ENCODE data around the gene PPIP5K2.
A peak's percentile ranks its signal among the peaks of the same experiment; 100 is the strongest.

PPIP5K2 gene

GRCh38 chr5:103249068-103249467 lies 129.0 kb downstream of the PPIP5K2 start:
- Histone ChIP-seq H2BK120ac (ENCODE audit: low read depth, low read length) (no peak overlapping the region), H2BK5ac (ENCODE audit: low read length) (no peak overlapping the region), H2BK12ac (ENCODE audit: low read length) (no peak overlapping the region), H3K23ac (ENCODE audit: low read depth, low read length, poor library complexity) (no peak overlapping the region), H2BK15ac (ENCODE audit: low read length) (no peak overlapping the region), H3K18ac (ENCODE audit: low read length) (no peak overlapping the region), H3K9me3 (replicated peaks in 1 of 2; ENCODE audit: control insufficient read depth in 2 of 2, insufficient read depth in 1 of 2, low read depth in 1 of 2, low read length in 2 of 2) (no peaks in the 10 kb centered on the region), H4K91ac (ENCODE audit: low read depth, low read length, poor library complexity) (no peak overlapping the region), H3K14ac (ENCODE audit: low read length) (no peak overlapping the region), H3K9ac (ENCODE audit: low read depth, low read length, poor library complexity) (no peak overlapping the region), H3K27me3 (ENCODE audit: control insufficient read depth in 3 of 3, insufficient read depth in 3 of 3, low read depth in 1 of 3, low read length in 3 of 3) (no peaks in the 10 kb centered on the region), H3K79me1 (ENCODE audit: low read depth, low read length) (no peaks in the 10 kb centered on the region), H3K4me2 (ENCODE audit: insufficient read depth, low read length, poor library complexity, severe bottlenecking) (no peak overlapping the region), H2AFZ (ENCODE audit: low read length) (no peak overlapping the region), H4K8ac (ENCODE audit: low read depth, low read length) (no peak overlapping the region), H3K27ac (replicated peaks; ENCODE audit: low read length) (no peak overlapping the region), H3K4me3 (ENCODE audit: low read length in 2 of 2) (no peak overlapping the region), H3K36me3 (replicated peaks in 1 of 2; ENCODE audit: control insufficient read depth in 2 of 2, insufficient read depth in 2 of 2, low read length in 2 of 2) (no peaks in the 10 kb centered on the region), H3K4me1 (ENCODE audit: control insufficient read depth in 2 of 2, insufficient read depth in 1 of 2, low read depth in 1 of 2, low read length in 2 of 2) (no peaks in the 10 kb centered on the region), H2AK5ac (ENCODE audit: low read depth, low read length) (no peak overlapping the region), H3K4ac (ENCODE audit: low read length) (no peak overlapping the region)
- no CpG with 5 or more reads among the region's 2 CpGs for WGBS, 2 donors (ENCODE audit: extremely low coverage in 2 of 2, insufficient read length in 2 of 2, insufficient replicate concordance in 1 of 2)
- no peak for DNase-seq (ENCODE audit: low spot score)

DNA sequence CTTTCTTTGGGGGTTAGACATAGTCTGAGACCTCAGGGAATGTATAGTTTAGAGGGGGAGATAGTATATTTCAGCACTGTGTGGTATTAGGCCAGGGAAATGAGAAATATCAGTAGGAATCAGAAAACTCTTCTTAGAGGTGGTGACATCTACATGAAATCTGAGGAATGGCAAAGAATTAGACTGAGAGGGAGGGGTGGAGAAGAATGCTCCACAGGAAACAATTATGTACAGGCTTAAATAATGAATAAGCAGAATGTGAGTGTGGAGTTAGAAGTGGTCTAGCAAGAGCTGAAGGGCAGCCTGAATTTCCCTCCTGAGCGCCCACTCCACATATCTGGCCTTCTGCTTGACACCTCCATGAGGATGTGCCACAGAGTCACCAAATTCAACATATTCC lies 134.8 kb downstream of the PPIP5K2 start:
- no CpG with 5 or more reads among the region's 1 CpG for WGBS, 2 donors (ENCODE audit: extremely low coverage in 2 of 2, insufficient read length in 2 of 2, insufficient replicate concordance in 1 of 2)
- no peak overlapping the region for H3K4me2 ChIP-seq (ENCODE audit: insufficient read depth, low read length, poor library complexity, severe bottlenecking)
- DNase-seq (ENCODE audit: low spot score), result no peak
- no peak overlapping the region for H3K23ac ChIP-seq (ENCODE audit: low read depth, low read length, poor library complexity)
- H3K14ac ChIP-seq (ENCODE audit: low read length), result no peak overlapping the region
- no peak overlapping the region for H3K18ac ChIP-seq (ENCODE audit: low read length)
- peaks cover 6% of the 10 kb centered on the region for H3K79me1 ChIP-seq (ENCODE audit: low read depth, low read length)
- H4K91ac ChIP-seq (ENCODE audit: low read depth, low read length, poor library complexity), result no peak overlapping the region
- H3K4ac ChIP-seq (ENCODE audit: low read length), result no peak overlapping the region
- no peak overlapping the region for H3K27ac ChIP-seq (replicated peaks; ENCODE audit: low read length)
- H3K4me3 ChIP-seq (ENCODE audit: low read length in 2 of 2), result no peak overlapping the region
- H4K8ac ChIP-seq (ENCODE audit: low read depth, low read length), result no peak overlapping the region
- H2BK120ac ChIP-seq (ENCODE audit: low read depth, low read length), result no peak overlapping the region
- H2BK5ac ChIP-seq (ENCODE audit: low read length), result no peak overlapping the region
- H2AK5ac ChIP-seq (ENCODE audit: low read depth, low read length), result no peak overlapping the region
- no peaks in the 10 kb centered on the region for H3K9me3 ChIP-seq (replicated peaks in 1 of 2; ENCODE audit: control insufficient read depth in 2 of 2, insufficient read depth in 1 of 2, low read depth in 1 of 2, low read length in 2 of 2)
- no peak overlapping the region for H2BK15ac ChIP-seq (ENCODE audit: low read length)
- H2BK12ac ChIP-seq (ENCODE audit: low read length), result no peak overlapping the region
- H3K27me3 ChIP-seq (ENCODE audit: control insufficient read depth in 3 of 3, insufficient read depth in 3 of 3, low read depth in 1 of 3, low read length in 3 of 3), result no peaks in the 10 kb centered on the region
- H3K36me3 ChIP-seq (replicated peaks in 1 of 2; ENCODE audit: control insufficient read depth in 2 of 2, insufficient read depth in 2 of 2, low read length in 2 of 2), result no peaks in the 10 kb centered on the region
- H3K9ac ChIP-seq (ENCODE audit: low read depth, low read length, poor library complexity), result no peak overlapping the region
- H3K4me1 ChIP-seq (ENCODE audit: control insufficient read depth in 2 of 2, insufficient read depth in 1 of 2, low read depth in 1 of 2, low read length in 2 of 2), result peaks cover 0 to 2% of the 10 kb centered on the region in 2 donors
- no peak overlapping the region for H2AFZ ChIP-seq (ENCODE audit: low read length)

DNA sequence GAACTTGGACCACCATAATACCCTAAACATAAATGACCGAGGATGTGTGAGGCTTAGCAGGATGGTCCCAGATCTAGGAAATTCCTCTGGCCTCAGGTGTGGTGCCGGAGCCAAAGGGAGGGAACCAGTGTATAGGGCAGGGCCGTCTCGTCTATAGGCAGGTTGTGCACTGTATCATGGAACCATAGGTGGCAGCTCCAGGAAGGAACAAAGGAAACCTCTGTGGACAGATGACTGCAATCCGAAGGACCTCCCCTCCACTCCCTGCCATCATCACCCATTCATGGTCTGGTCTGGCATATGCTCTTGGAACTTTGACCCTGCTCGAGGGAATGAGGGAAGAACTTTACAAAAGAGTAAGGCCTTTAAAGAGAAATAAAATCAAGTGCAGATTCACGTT lies 135.6 kb downstream of the PPIP5K2 start:
- Histone ChIP-seq H3K27me3 (ENCODE audit: control insufficient read depth in 3 of 3, insufficient read depth in 3 of 3, low read depth in 1 of 3, low read length in 3 of 3) (no peaks in the 10 kb centered on the region), H3K79me1 (ENCODE audit: low read depth, low read length) (peaks cover 6% of the 10 kb centered on the region), H2BK5ac (ENCODE audit: low read length) (no peak overlapping the region), H3K23ac (ENCODE audit: low read depth, low read length, poor library complexity) (no peak overlapping the region), H3K18ac (ENCODE audit: low read length) (no peak overlapping the region), H3K4ac (ENCODE audit: low read length) (no peak overlapping the region), H3K14ac (ENCODE audit: low read length) (no peak overlapping the region), H2BK15ac (ENCODE audit: low read length) (no peak overlapping the region), H3K4me2 (ENCODE audit: insufficient read depth, low read length, poor library complexity, severe bottlenecking) (no peak overlapping the region), H3K9me3 (replicated peaks in 1 of 2; ENCODE audit: control insufficient read depth in 2 of 2, insufficient read depth in 1 of 2, low read depth in 1 of 2, low read length in 2 of 2) (no peaks in the 10 kb centered on the region), H2AK5ac (ENCODE audit: low read depth, low read length) (no peak overlapping the region), H4K8ac (ENCODE audit: low read depth, low read length) (no peak overlapping the region), H3K9ac (ENCODE audit: low read depth, low read length, poor library complexity) (no peak overlapping the region), H2BK120ac (ENCODE audit: low read depth, low read length) (no peak overlapping the region), H3K4me3 (ENCODE audit: low read length in 2 of 2) (no peak overlapping the region), H3K4me1 (ENCODE audit: control insufficient read depth in 2 of 2, insufficient read depth in 1 of 2, low read depth in 1 of 2, low read length in 2 of 2) (peaks cover under 1 to 2% of the 10 kb centered on the region in 2 donors), H3K36me3 (replicated peaks in 1 of 2; ENCODE audit: control insufficient read depth in 2 of 2, insufficient read depth in 2 of 2, low read length in 2 of 2) (no peaks in the 10 kb centered on the region), H2BK12ac (ENCODE audit: low read length) (no peak overlapping the region), H2AFZ (ENCODE audit: low read length) (no peak overlapping the region), H3K27ac (replicated peaks; ENCODE audit: low read length) (no peak overlapping the region), H4K91ac (ENCODE audit: low read depth, low read length, poor library complexity) (no peak overlapping the region)
- WGBS, 2 donors (ENCODE audit: extremely low coverage in 2 of 2, insufficient read length in 2 of 2, insufficient replicate concordance in 1 of 2), result no CpG with 5 or more reads among the region's 7 CpGs
- DNase-seq (ENCODE audit: low spot score), result no peak

- Histone ChIP-seq H3K27ac (replicated peaks; ENCODE audit: low read length) (no peak overlapping the region), H3K4me1 (ENCODE audit: control insufficient read depth in 2 of 2, insufficient read depth in 1 of 2, low read depth in 1 of 2, low read length in 2 of 2) (peaks cover 2 to 5% of the 10 kb centered on the region in 2 donors), H3K4me3 (ENCODE audit: low read length in 2 of 2) (no peak overlapping the region), H3K27me3 (ENCODE audit: control insufficient read depth in 3 of 3, insufficient read depth in 3 of 3, low read depth in 1 of 3, low read length in 3 of 3) (no peaks in the 10 kb centered on the region), H2AK5ac (ENCODE audit: low read depth, low read length) (no peak overlapping the region), H4K8ac (ENCODE audit: low read depth, low read length) (no peak overlapping the region), H3K4me2 (ENCODE audit: insufficient read depth, low read length, poor library complexity, severe bottlenecking) (no peak overlapping the region), H3K23ac (ENCODE audit: low read depth, low read length, poor library complexity) (no peak overlapping the region), H2BK15ac (ENCODE audit: low read length) (no peak overlapping the region), H2BK12ac (ENCODE audit: low read length) (no peak overlapping the region), H3K9ac (ENCODE audit: low read depth, low read length, poor library complexity) (no peak overlapping the region), H2BK5ac (ENCODE audit: low read length) (no peak overlapping the region), H2BK120ac (ENCODE audit: low read depth, low read length) (no peak overlapping the region), H3K4ac (ENCODE audit: low read length) (no peak overlapping the region), H4K91ac (ENCODE audit: low read depth, low read length, poor library complexity) (no peak overlapping the region), H2AFZ (ENCODE audit: low read length) (no peak overlapping the region), H3K14ac (ENCODE audit: low read length) (no peak overlapping the region), H3K9me3 (replicated peaks in 1 of 2; ENCODE audit: control insufficient read depth in 2 of 2, insufficient read depth in 1 of 2, low read depth in 1 of 2, low read length in 2 of 2) (no peaks in the 10 kb centered on the region), H3K18ac (ENCODE audit: low read length) (peak overlapping the region; percentile 25), H3K79me1 (ENCODE audit: low read depth, low read length) (peaks cover 6% of the 10 kb centered on the region), H3K36me3 (replicated peaks in 1 of 2; ENCODE audit: control insufficient read depth in 2 of 2, insufficient read depth in 2 of 2, low read length in 2 of 2) (no peaks in the 10 kb centered on the region)
- DNase-seq (ENCODE audit: low spot score), result no peak
- WGBS, 2 donors (ENCODE audit: extremely low coverage in 2 of 2, insufficient read length in 2 of 2, insufficient replicate concordance in 1 of 2), result no CpG with 5 or more reads among the region's 4 CpGs
Measured at GRCh38 chr5:103256178-103256577, 136.1 kb downstream of the PPIP5K2 start.

Measured in neuronal stem cell (in vitro differentiated cells).